Mesenchymal stem cell (in vitro differentiated cells and primary cell): ENCODE results near the gene CCR3.

Experiments used
- DNase-seq: peaks from one replicate; pipeline ENCODE4 v3.0.0-alpha.2; 2013
- H2AFZ ChIP-seq: one replicate; pipeline ENCODE4 v1.6.1; 2013; ENCODE audit warnings: low read depth, mild to moderate bottlenecking, control low read depth, inconsistent platforms, low read length, moderate library complexity
- H2AK5ac ChIP-seq: 2 replicates; pipeline ENCODE4 v1.6.1; 2013; ENCODE audit warnings: low read length, moderate library complexity, mild to moderate bottlenecking, inconsistent platforms; ENCODE audit not compliant: severe bottlenecking
- H2BK120ac ChIP-seq: one replicate; pipeline ENCODE4 v1.6.1; 2013; ENCODE audit warnings: low read depth, mild to moderate bottlenecking, inconsistent platforms, low read length, moderate library complexity
- H2BK12ac ChIP-seq, 2 experiments: one replicate each; pipeline ENCODE4 v1.6.1; 2013; ENCODE audit warnings: inconsistent platforms in 2 of 2, low read length in 2 of 2, mild to moderate bottlenecking in 2 of 2, moderate library complexity in 2 of 2, control low read depth in 1 of 2
- H2BK15ac ChIP-seq: one replicate; pipeline ENCODE4 v1.6.1; 2013; ENCODE audit warnings: mild to moderate bottlenecking, low read depth, inconsistent platforms; ENCODE audit not compliant: poor library complexity, severe bottlenecking
- H2BK5ac ChIP-seq: 2 replicates; pipeline ENCODE4 v1.6.1; 2013; ENCODE audit warnings: low read depth, mild to moderate bottlenecking, low read length, control low read depth, inconsistent platforms; ENCODE audit not compliant: poor library complexity, severe bottlenecking
- H3K14ac ChIP-seq, 2 experiments: one replicate each; pipeline ENCODE4 v1.6.1; 2013; ENCODE audit warnings: inconsistent platforms in 2 of 2, low read length in 2 of 2, control low read depth in 1 of 2, mild to moderate bottlenecking in 1 of 2, moderate library complexity in 1 of 2
- H3K18ac ChIP-seq, 2 experiments: one replicate each; pipeline ENCODE4 v1.6.1; 2013; ENCODE audit warnings: inconsistent platforms in 2 of 2, low read length in 2 of 2, control low read depth in 1 of 2, low read depth in 1 of 2, mild to moderate bottlenecking in 1 of 2
- H3K23ac ChIP-seq, 2 experiments: one replicate each; pipeline ENCODE4 v1.6.1; 2013; ENCODE audit warnings: inconsistent platforms in 2 of 2, low read length in 2 of 2, mild to moderate bottlenecking in 2 of 2, moderate library complexity in 2 of 2, control low read depth in 1 of 2
- H3K27ac ChIP-seq: 2 replicates; pipeline ENCODE4 v1.5.1; 2013; ENCODE audit warnings: mild to moderate bottlenecking, moderate library complexity, low read length, control low read depth, inconsistent platforms; ENCODE audit not compliant: poor library complexity, severe bottlenecking
- H3K27me3 ChIP-seq, 2 experiments: 2 replicates each; pipeline versions ENCODE4 v1.6.1 to v1.7.0; 2013; ENCODE audit warnings: low read length in 2 of 2, mild to moderate bottlenecking in 2 of 2, moderate library complexity in 2 of 2, control low read depth in 1 of 2, inconsistent platforms in 1 of 2; ENCODE audit not compliant: control insufficient read depth in 1 of 2, insufficient read depth in 1 of 2
- H3K36me3 ChIP-seq, 2 experiments: 2 replicates each; pipeline versions ENCODE4 v1.6.1 to v1.7.0; 2013; ENCODE audit warnings: low read length in 2 of 2, control low read depth in 1 of 2, inconsistent platforms in 1 of 2, low read depth in 1 of 2, mild to moderate bottlenecking in 1 of 2; ENCODE audit not compliant: insufficient read depth in 2 of 2, control insufficient read depth in 1 of 2
- H3K4ac ChIP-seq, 2 experiments: one replicate each; pipeline ENCODE4 v1.6.1; 2013; ENCODE audit warnings: inconsistent platforms in 2 of 2, low read length in 2 of 2, mild to moderate bottlenecking in 2 of 2, moderate library complexity in 2 of 2, control low read depth in 1 of 2, low read depth in 1 of 2
- H3K4me1 ChIP-seq: 2 replicates; pipeline ENCODE4 v1.6.1; 2013; ENCODE audit warnings: low read depth, low read length, control low read depth; ENCODE audit not compliant: control insufficient read depth, insufficient read depth
- H3K4me2 ChIP-seq: 2 replicates; pipeline ENCODE4 v1.6.1; 2013; ENCODE audit warnings: low read length, mild to moderate bottlenecking, inconsistent platforms; ENCODE audit not compliant: poor library complexity, severe bottlenecking
- H3K4me3 ChIP-seq, 2 experiments: 2 replicates each; pipeline versions ENCODE4 v1.5.1 to v1.7.0; 2013; ENCODE audit warnings: low read length in 2 of 2, mild to moderate bottlenecking in 2 of 2, control low read depth in 1 of 2, low read depth in 1 of 2; ENCODE audit not compliant: insufficient read depth in 1 of 2
- H3K79me1 ChIP-seq: replicated peaks from 2 replicates; pipeline ENCODE4 v1.6.1; 2013; ENCODE audit warnings: mild to moderate bottlenecking, control low read depth, low read length, inconsistent platforms; ENCODE audit not compliant: poor library complexity, severe bottlenecking
- H3K9ac ChIP-seq: 2 replicates; pipeline ENCODE4 v1.7.0; 2013; ENCODE audit warnings: mild to moderate bottlenecking, low read length, moderate library complexity
- H3K9me3 ChIP-seq: 2 replicates; pipeline ENCODE4 v1.7.0; 2013; ENCODE audit warnings: mild to moderate bottlenecking, low read length; ENCODE audit not compliant: control insufficient read depth
- H4K8ac ChIP-seq: one replicate; pipeline ENCODE4 v1.6.1; 2013; ENCODE audit warnings: inconsistent platforms, mild to moderate bottlenecking, low read length, moderate library complexity
- H4K91ac ChIP-seq: one replicate; pipeline ENCODE4 v1.6.1; 2013; ENCODE audit warnings: mild to moderate bottlenecking, low read length, inconsistent platforms
- WGBS: methylation state at CpG from one replicate; pipeline ENCODE4 v1.1.7; 2013; ENCODE audit warnings: mixed read lengths; 5-methylcytosine and 5-hydroxymethylcytosine counted together

CCR3 gene

GRCh38 chr3:46271209-46271745 is 29.0 kb downstream of the CCR3 start:
- Histone ChIP-seq H3K14ac (no peak overlapping the region), H3K18ac (no peak overlapping the region), H3K36me3 (no peaks in the 10 kb centered on the region), H3K4me2 (no peak overlapping the region), H3K27me3 (peaks cover 11 to 15% of the 10 kb centered on the region in 2 experiments), H3K4ac (no peak overlapping the region), H2BK5ac (no peak overlapping the region), H2AK5ac (no peak overlapping the region), H3K4me1 (no peaks in the 10 kb centered on the region), H2BK12ac (no peak overlapping the region), H3K27ac (no peak overlapping the region), H2AFZ (no peak overlapping the region), H2BK15ac (no peak overlapping the region), H4K8ac (no peak overlapping the region), H3K23ac (no peak overlapping the region), H4K91ac (no peak overlapping the region), H3K79me1 (no peaks in the 10 kb centered on the region), H3K4me3 (no peak overlapping the region), H3K9ac (no peak overlapping the region), H2BK120ac (no peak overlapping the region), H3K9me3 (peaks cover 3% of the 10 kb centered on the region)
- DNase-seq = no peak
- WGBS = 71% methylated on average over 3 of the region's 4 CpGs

GRCh38 chr3:46272028-46272451 is 29.8 kb downstream of the CCR3 start:
- Histone ChIP-seq H4K8ac (no peak overlapping the region), H2BK5ac (no peak overlapping the region), H3K4ac (no peak overlapping the region), H3K18ac (no peak overlapping the region), H2BK12ac (no peak overlapping the region), H3K4me3 (no peak overlapping the region), H3K14ac (no peak overlapping the region), H2AK5ac (no peak overlapping the region), H3K79me1 (no peaks in the 10 kb centered on the region), H2AFZ (no peak overlapping the region), H3K9me3 (peaks cover 3% of the 10 kb centered on the region), H3K4me1 (no peaks in the 10 kb centered on the region), H3K4me2 (no peak overlapping the region), H3K36me3 (no peaks in the 10 kb centered on the region), H3K9ac (no peak overlapping the region), H4K91ac (no peak overlapping the region), H3K27ac (no peak overlapping the region), H3K23ac (no peak overlapping the region), H2BK120ac (no peak overlapping the region), H2BK15ac (no peak overlapping the region), H3K27me3 (peaks cover 11 to 15% of the 10 kb centered on the region in 2 experiments)
- no peak for DNase-seq
- 57% methylated on average over 4 of the region's 4 CpGs for WGBS

- H3K27me3 ChIP-seq = no peaks in the 10 kb centered on the region
- no peak overlapping the region for H2AK5ac ChIP-seq
- no peak overlapping the region for H3K23ac ChIP-seq
- no peak overlapping the region for H4K91ac ChIP-seq
- no peak overlapping the region for H3K18ac ChIP-seq
- H2BK120ac ChIP-seq = no peak overlapping the region
- H3K27ac ChIP-seq = no peak overlapping the region
- H3K4me1 ChIP-seq = no peaks in the 10 kb centered on the region
- no peak overlapping the region for H3K14ac ChIP-seq
- H3K36me3 ChIP-seq = no peaks in the 10 kb centered on the region
- peak; percentile 5 for DNase-seq
- no peak overlapping the region for H2AFZ ChIP-seq
- H4K8ac ChIP-seq = no peak overlapping the region
- no peak overlapping the region for H2BK5ac ChIP-seq
- H3K9ac ChIP-seq = no peak overlapping the region
- no peak overlapping the region for H3K4ac ChIP-seq
- no peak overlapping the region for H3K4me3 ChIP-seq
- H2BK15ac ChIP-seq = no peak overlapping the region
- no peak overlapping the region for H2BK12ac ChIP-seq
- H3K4me2 ChIP-seq = no peak overlapping the region
- WGBS = 56% methylated on average over 9 of the region's 9 CpGs
- H3K9me3 ChIP-seq = peaks cover 17% of the 10 kb centered on the region
- H3K79me1 ChIP-seq = no peaks in the 10 kb centered on the region
Observed at GRCh38 chr3:46276497-46277099, 34.3 kb downstream of the CCR3 start.

GRCh38 chr3:46277476-46277875 is 35.2 kb downstream of the CCR3 start:
- Histone ChIP-seq H3K27me3 (no peaks in the 10 kb centered on the region), H2BK12ac (no peak overlapping the region), H3K36me3 (no peaks in the 10 kb centered on the region), H3K9ac (no peak overlapping the region), H3K18ac (no peak overlapping the region), H3K4me3 (no peak overlapping the region), H3K4me1 (no peaks in the 10 kb centered on the region), H3K14ac (no peak overlapping the region), H2AFZ (no peak overlapping the region), H3K4ac (no peak overlapping the region), H2BK120ac (no peak overlapping the region), H3K9me3 (peaks cover 17% of the 10 kb centered on the region), H3K27ac (no peak overlapping the region), H3K23ac (no peak overlapping the region), H4K91ac (no peak overlapping the region), H3K79me1 (no peaks in the 10 kb centered on the region), H2BK5ac (no peak overlapping the region), H3K4me2 (no peak overlapping the region), H2AK5ac (no peak overlapping the region), H2BK15ac (no peak overlapping the region), H4K8ac (no peak overlapping the region)
- WGBS = 49% methylated on average over 2 of the region's 2 CpGs
- no peak for DNase-seq
